Measurements from ENCODE around the gene INAFM1. TPM values are rescaled to one million over a fixed set of nuclear protein-coding genes. Genes with fewer than 3 reads are reported as not detected.

The INAFM1 gene
- total and polyA plus RNA-seq, 9 of the 15 experiments (the other 6 are each of a cell fraction or from before 2014, with no cell fraction given), result 0.71 to 30.9 (median 3.1) TPM

DNA sequence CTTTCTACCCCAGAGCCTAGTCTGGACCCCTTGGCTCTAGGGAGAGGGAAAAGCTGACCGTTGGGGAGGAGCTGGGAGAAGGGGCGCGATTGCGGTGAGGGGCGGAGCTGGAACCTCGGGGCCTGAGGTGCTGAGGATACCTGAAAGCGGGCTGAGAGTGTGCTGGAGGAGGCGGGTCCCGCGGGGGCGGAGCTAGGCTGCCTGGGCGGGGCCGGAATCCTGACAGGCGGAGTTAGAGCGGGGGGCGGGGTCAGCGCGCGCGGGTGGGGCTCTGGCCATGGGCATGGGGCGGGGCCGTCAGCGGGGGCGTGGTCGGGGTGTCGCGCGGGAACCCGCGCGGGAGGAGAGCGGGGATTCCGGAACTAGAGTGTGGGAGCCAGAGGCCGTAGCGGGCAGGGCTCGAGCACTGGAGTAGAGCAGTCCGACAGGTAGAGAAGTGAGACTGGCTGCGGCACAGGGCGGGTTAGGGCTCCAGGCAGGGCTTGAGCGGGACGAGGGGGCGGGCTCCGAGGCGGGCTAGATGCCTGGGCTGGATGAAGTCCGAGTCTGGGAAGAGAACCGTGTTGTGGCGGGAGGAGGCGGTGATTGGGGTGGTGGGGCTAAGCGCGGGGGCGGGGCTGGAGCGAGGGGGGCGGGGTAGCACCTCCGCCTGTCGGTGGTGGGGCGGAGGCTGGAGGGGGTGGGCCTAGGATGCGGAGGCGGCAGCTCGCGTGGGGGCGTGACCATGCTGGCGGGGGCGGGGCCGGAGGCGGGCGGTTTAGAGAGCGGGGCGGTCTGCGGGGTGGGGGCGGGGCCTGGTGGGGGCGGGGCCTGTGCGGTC, at the start of gene INAFM1 (continued):
- TF ChIP-seq RCOR1 (IDR thresholded peaks at IDR 0.05; ENCODE audit: borderline replicate concordance in 1 of 2, low read depth in 2 of 2, low read length in 2 of 2) (no peak), SMARCC2 (IDR thresholded peaks at IDR 0.05; ENCODE audit: low read depth) (no peak), MTA2 (IDR thresholded peaks at IDR 0.05; ENCODE audit: low read depth) (no peak), GTF2E2 (tag; IDR thresholded peaks at IDR 0.05) (no peak), ZC3H4 (CRISPR knock-in tag; IDR thresholded peaks at IDR 0.05; ENCODE audit: borderline replicate concordance) (no peak), SAFB (IDR thresholded peaks at IDR 0.05; ENCODE audit: borderline replicate concordance, low read depth, low read length) (no peak), GATAD2B (IDR thresholded peaks at IDR 0.05; ENCODE audit: borderline replicate concordance) (no peak), ZBTB1 (CRISPR knock-in tag; IDR thresholded peaks at IDR 0.05; ENCODE audit: borderline replicate concordance, low read depth) (no peak; the same call in 1 of the 2 replicates), SMAD4 (CRISPR knock-in tag; conservative IDR thresholded peaks at IDR 0.05) (no peak; the same call in 1 of the 2 replicates)
- TF ChIP-seq, protein P1, sequence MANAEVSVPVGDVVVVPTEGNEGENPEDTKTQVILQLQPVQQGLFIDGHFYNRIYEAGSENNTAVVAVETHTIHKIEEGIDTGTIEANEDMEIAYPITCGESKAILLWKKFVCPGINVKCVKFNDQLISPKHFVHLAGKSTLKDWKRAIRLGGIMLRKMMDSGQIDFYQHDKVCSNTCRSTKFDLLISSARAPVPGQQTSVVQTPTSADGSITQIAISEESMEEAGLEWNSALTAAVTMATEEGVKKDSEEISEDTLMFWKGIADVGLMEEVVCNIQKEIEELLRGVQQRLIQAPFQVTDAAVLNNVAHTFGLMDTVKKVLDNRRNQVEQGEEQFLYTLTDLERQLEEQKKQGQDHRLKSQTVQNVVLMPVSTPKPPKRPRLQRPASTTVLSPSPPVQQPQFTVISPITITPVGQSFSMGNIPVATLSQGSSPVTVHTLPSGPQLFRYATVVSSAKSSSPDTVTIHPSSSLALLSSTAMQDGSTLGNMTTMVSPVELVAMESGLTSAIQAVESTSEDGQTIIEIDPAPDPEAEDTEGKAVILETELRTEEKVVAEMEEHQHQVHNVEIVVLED (CRISPR knock-in tag; IDR thresholded peaks at IDR 0.05), result no peak
- TF ChIP-seq, protein P2, sequence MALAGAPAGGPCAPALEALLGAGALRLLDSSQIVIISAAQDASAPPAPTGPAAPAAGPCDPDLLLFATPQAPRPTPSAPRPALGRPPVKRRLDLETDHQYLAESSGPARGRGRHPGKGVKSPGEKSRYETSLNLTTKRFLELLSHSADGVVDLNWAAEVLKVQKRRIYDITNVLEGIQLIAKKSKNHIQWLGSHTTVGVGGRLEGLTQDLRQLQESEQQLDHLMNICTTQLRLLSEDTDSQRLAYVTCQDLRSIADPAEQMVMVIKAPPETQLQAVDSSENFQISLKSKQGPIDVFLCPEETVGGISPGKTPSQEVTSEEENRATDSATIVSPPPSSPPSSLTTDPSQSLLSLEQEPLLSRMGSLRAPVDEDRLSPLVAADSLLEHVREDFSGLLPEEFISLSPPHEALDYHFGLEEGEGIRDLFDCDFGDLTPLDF (CRISPR knock-in tag; IDR thresholded peaks at IDR 0.05), result no peak
- TF ChIP-seq, protein P3, sequence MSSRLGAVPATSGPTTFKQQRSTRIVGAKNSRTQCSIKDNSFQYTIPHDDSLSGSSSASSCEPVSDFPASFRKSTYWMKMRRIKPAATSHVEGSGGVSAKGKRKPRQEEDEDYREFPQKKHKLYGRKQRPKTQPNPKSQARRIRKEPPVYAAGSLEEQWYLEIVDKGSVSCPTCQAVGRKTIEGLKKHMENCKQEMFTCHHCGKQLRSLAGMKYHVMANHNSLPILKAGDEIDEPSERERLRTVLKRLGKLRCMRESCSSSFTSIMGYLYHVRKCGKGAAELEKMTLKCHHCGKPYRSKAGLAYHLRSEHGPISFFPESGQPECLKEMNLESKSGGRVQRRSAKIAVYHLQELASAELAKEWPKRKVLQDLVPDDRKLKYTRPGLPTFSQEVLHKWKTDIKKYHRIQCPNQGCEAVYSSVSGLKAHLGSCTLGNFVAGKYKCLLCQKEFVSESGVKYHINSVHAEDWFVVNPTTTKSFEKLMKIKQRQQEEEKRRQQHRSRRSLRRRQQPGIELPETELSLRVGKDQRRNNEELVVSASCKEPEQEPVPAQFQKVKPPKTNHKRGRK (tag; IDR thresholded peaks at IDR 0.05), result no peak
- TF ChIP-seq, protein P4, sequence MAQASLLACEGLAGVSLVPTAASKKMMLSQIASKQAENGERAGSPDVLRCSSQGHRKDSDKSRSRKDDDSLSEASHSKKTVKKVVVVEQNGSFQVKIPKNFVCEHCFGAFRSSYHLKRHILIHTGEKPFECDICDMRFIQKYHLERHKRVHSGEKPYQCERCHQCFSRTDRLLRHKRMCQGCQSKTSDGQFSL (CRISPR knock-in tag; IDR thresholded peaks at IDR 0.05), result no peak; the same call in 1 of the 2 replicates
- TF ChIP-seq, protein P4 (tag; IDR thresholded peaks at IDR 0.05), result no peak
- TF ChIP-seq, protein P5, sequence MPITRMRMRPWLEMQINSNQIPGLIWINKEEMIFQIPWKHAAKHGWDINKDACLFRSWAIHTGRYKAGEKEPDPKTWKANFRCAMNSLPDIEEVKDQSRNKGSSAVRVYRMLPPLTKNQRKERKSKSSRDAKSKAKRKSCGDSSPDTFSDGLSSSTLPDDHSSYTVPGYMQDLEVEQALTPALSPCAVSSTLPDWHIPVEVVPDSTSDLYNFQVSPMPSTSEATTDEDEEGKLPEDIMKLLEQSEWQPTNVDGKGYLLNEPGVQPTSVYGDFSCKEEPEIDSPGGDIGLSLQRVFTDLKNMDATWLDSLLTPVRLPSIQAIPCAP (CRISPR knock-in tag; IDR thresholded peaks at IDR 0.05; ENCODE audit: borderline replicate concordance), result no peak
- TF ChIP-seq, protein P6, sequence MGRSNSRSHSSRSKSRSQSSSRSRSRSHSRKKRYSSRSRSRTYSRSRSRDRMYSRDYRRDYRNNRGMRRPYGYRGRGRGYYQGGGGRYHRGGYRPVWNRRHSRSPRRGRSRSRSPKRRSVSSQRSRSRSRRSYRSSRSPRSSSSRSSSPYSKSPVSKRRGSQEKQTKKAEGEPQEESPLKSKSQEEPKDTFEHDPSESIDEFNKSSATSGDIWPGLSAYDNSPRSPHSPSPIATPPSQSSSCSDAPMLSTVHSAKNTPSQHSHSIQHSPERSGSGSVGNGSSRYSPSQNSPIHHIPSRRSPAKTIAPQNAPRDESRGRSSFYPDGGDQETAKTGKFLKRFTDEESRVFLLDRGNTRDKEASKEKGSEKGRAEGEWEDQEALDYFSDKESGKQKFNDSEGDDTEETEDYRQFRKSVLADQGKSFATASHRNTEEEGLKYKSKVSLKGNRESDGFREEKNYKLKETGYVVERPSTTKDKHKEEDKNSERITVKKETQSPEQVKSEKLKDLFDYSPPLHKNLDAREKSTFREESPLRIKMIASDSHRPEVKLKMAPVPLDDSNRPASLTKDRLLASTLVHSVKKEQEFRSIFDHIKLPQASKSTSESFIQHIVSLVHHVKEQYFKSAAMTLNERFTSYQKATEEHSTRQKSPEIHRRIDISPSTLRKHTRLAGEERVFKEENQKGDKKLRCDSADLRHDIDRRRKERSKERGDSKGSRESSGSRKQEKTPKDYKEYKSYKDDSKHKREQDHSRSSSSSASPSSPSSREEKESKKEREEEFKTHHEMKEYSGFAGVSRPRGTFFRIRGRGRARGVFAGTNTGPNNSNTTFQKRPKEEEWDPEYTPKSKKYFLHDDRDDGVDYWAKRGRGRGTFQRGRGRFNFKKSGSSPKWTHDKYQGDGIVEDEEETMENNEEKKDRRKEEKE (IDR thresholded peaks at IDR 0.05; ENCODE audit: borderline replicate concordance in 1 of 2, control insufficient read depth in 1 of 2, low read depth in 2 of 2, low read length in 1 of 2), result no peak

Data from K562 (cell line).